Measurements from ENCODE around the gene COL4A5. TPM values are rescaled to one million over a fixed set of nuclear protein-coding genes. Genes with fewer than 3 reads are reported as not detected.

Gene COL4A5
- total RNA-seq, 2 donors from 2014 or later, result 39.8 to 53.5 TPM

DNA sequence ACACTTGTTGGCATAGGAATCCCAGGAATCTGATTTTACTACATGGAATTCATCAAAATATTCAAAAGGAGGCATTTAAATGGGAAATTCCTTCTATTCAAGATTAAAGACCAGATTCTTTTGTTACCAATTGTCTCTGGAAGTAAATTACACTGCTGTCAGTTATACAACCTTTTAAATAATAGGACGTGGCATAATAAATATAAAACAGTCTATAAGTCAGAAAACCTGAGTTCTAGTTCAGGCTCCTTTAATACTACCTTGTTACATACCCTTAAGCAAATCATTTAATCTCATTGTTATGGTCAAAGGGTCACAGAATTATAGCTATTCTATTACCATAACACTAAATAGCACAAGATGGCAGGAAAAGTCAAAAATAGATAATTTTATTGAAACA, 20.2 kb upstream of the COL4A5 start:
- DNase-seq (ENCODE audit: low spot score) (no peak), ATAC-seq (ENCODE audit: insufficient number of reproducible peaks, low FRiP score, low read depth) (no peak)
- H3K9me3 ChIP-seq, result no peaks in the 10 kb centered on the region
- H3K27ac ChIP-seq, result no peak overlapping the region
- H3K36me3 ChIP-seq, result no peaks in the 10 kb centered on the region
- no peak overlapping the region for H3K4me3 ChIP-seq
- no peaks in the 10 kb centered on the region for H3K27me3 ChIP-seq (replicated peaks; ENCODE audit: insufficient read depth)
- H3K4me1 ChIP-seq (ENCODE audit: control insufficient read depth in 1 of 2, low read depth in 2 of 2), result no peaks in the 10 kb centered on the region
- TF ChIP-seq, protein P1, sequence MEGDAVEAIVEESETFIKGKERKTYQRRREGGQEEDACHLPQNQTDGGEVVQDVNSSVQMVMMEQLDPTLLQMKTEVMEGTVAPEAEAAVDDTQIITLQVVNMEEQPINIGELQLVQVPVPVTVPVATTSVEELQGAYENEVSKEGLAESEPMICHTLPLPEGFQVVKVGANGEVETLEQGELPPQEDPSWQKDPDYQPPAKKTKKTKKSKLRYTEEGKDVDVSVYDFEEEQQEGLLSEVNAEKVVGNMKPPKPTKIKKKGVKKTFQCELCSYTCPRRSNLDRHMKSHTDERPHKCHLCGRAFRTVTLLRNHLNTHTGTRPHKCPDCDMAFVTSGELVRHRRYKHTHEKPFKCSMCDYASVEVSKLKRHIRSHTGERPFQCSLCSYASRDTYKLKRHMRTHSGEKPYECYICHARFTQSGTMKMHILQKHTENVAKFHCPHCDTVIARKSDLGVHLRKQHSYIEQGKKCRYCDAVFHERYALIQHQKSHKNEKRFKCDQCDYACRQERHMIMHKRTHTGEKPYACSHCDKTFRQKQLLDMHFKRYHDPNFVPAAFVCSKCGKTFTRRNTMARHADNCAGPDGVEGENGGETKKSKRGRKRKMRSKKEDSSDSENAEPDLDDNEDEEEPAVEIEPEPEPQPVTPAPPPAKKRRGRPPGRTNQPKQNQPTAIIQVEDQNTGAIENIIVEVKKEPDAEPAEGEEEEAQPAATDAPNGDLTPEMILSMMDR (IDR thresholded peaks at IDR 0.05), result no peak

DNA sequence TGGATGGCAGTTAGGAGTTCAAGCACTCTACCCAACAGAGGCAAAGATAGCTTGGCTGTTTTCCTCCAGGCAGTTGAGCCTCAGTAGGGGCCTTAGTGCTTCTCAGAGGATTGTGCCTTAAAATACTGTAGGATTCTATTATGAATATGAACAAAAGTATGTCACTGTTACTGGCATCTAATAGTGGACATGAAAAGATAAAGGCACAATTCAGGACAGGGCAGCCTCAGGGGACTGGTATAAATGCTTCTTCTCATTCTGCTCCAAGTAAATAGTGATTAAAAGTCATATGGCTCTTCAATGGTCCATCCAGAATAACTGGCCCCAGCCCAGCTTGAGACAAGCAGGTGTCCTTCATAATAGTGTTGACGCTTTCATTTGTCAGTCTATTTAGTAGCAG, 19.2 kb upstream of the COL4A5 start:
- ATAC-seq (ENCODE audit: insufficient number of reproducible peaks, low FRiP score, low read depth), result no peak
- Histone ChIP-seq H3K4me1 (ENCODE audit: control insufficient read depth in 1 of 2, low read depth in 2 of 2) (no peaks in the 10 kb centered on the region), H3K36me3 (no peaks in the 10 kb centered on the region), H3K27ac (no peak overlapping the region), H3K9me3 (no peaks in the 10 kb centered on the region), H3K4me3 (no peak overlapping the region), H3K27me3 (replicated peaks; ENCODE audit: insufficient read depth) (no peaks in the 10 kb centered on the region)
- no peak for DNase-seq (ENCODE audit: low spot score)
- TF ChIP-seq, protein P1 (IDR thresholded peaks at IDR 0.05), result no peak

DNA sequence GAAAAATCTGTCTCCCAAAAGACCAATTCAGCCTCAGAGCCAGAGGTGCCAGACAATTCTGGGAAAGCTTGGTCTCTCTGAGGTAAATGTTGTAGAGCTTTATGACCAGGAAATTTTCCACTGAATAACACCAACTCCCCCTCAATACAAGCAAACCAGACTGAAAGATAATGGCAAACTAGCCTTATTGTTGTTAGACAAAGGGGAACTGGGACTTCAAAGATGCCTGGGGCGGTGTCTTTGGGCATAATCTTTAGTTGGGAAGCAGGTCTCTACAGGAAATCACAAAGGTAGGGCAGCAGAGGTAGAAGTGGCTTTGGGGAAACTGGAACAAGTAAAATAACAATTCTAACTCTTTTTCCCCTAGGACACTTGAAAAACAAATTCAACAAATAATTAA, 13.4 kb upstream of the COL4A5 start:
- no peak overlapping the region for H3K27ac ChIP-seq

DNA sequence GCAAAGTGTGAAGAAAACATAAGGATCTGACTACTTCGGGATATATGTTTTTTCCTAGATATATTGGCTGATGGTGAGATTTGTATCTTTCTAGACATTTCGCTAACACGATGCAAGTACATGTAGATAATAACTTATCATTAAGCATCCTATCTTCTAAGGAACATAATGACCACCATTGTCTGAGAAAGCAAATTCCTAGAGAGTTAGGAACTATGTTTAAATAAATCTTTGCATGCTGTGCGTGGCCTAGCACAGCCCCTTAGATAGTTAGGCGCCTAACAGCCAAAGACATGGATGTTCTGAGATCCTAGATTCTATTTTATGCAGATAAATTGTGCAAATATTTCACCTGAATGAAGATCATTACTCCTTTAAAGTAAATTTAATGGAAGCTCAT, 4.4 kb upstream of the COL4A5 start:
- TF ChIP-seq, protein P1 (IDR thresholded peaks at IDR 0.05), result no peak
- ATAC-seq (ENCODE audit: insufficient number of reproducible peaks, low FRiP score, low read depth) (no peak), DNase-seq (ENCODE audit: low spot score) (no peak)
- H3K4me3 ChIP-seq, result no peak overlapping the region
- no peaks in the 10 kb centered on the region for H3K9me3 ChIP-seq
- H3K36me3 ChIP-seq, result no peaks in the 10 kb centered on the region
- H3K27me3 ChIP-seq (replicated peaks; ENCODE audit: insufficient read depth), result no peaks in the 10 kb centered on the region
- H3K4me1 ChIP-seq (ENCODE audit: control insufficient read depth in 1 of 2, low read depth in 2 of 2), result no peaks in the 10 kb centered on the region
- H3K27ac ChIP-seq, result no peak overlapping the region

More for the DNA sequence above, 13.4 kb upstream of the COL4A5 start:
- TF ChIP-seq, protein P1 (IDR thresholded peaks at IDR 0.05), result no peak
- Histone ChIP-seq H3K4me1 (ENCODE audit: control insufficient read depth in 1 of 2, low read depth in 2 of 2) (no peaks in the 10 kb centered on the region), H3K4me3 (no peak overlapping the region), H3K9me3 (no peaks in the 10 kb centered on the region), H3K36me3 (no peaks in the 10 kb centered on the region), H3K27me3 (replicated peaks; ENCODE audit: insufficient read depth) (no peaks in the 10 kb centered on the region)
- ATAC-seq (ENCODE audit: insufficient number of reproducible peaks, low FRiP score, low read depth) (no peak), DNase-seq (ENCODE audit: low spot score) (no peak)

DNA sequence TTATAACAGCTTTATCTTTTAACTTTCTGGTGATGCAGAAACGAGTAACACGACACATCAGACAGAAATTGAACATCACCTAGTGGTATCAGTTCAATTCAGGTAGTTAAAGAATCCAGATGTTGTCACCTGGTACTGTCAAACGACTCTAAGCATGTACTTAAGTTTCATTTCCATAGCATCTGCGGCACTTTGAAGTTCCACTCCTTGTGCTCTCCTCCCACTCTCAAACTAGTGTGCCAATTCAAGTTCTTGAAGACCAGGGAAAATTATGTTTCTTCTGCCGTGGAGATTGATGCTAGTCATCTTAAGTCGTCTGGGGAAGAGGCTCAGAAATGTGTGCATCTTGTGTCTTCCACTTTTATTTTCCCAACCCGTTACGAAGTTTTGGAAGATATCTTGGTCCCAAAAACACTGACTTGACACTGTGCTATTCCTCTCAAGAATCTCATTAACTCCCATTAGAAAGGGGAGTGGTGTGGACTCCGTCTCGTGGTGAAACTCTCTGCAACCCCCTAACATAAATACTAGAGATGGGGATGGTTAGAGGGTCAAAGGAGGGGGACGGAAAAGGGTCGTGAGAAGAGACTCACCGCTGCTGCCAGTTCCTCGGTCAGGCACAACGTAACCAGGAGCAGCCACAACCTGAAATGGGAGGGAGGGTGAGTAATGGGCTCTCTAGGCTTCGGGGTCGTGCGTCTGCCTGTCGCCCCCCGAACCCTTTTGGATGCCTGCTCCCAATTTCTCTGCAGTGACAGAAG, 2.1 kb upstream of the COL4A5 start:
- TF ChIP-seq, protein P1 (IDR thresholded peaks at IDR 0.05), result no peak
- no peaks in the 10 kb centered on the region for H3K36me3 ChIP-seq
- ATAC-seq (ENCODE audit: insufficient number of reproducible peaks, low FRiP score, low read depth), result no peak

More for the DNA sequence above, 2.1 kb upstream of the COL4A5 start:
- H3K27ac ChIP-seq, result no peak overlapping the region
- H3K4me3 ChIP-seq, result peak overlapping the region; percentile 65
- H3K27me3 ChIP-seq (replicated peaks; ENCODE audit: insufficient read depth), result no peaks in the 10 kb centered on the region
- no peak for DNase-seq (ENCODE audit: low spot score)
- H3K9me3 ChIP-seq, result no peaks in the 10 kb centered on the region
- no peaks in the 10 kb centered on the region for H3K4me1 ChIP-seq (ENCODE audit: control insufficient read depth in 1 of 2, low read depth in 2 of 2)

Measured in thoracic aorta (tissue), 2 donors.